MM.1S (cell line): ENCODE measurements around the gene TBC1D8.

Source experiments
- EZH2 ChIP-seq: fragments of 300-600 bp; sonication (generic); optimal IDR thresholded peaks from 2 replicates; pipeline ENCODE3; 2017; ENCODE audit warnings: low read depth, mild to moderate bottlenecking, antibody characterized with exemption, low read length, mixed read lengths
- TF ChIP-seq, protein P1 (sequence below): fragments of 300-600 bp; sonication (generic); IDR thresholded peaks from 2 replicates; pipeline ENCODE4 v1.5.1; 2016; ENCODE audit warnings: antibody characterized with exemption, low read length, mixed read lengths

GRCh38 chr2:101053117-101053516 lies 98.1 kb downstream of the TBC1D8 start:
- TF ChIP-seq, protein P1, sequence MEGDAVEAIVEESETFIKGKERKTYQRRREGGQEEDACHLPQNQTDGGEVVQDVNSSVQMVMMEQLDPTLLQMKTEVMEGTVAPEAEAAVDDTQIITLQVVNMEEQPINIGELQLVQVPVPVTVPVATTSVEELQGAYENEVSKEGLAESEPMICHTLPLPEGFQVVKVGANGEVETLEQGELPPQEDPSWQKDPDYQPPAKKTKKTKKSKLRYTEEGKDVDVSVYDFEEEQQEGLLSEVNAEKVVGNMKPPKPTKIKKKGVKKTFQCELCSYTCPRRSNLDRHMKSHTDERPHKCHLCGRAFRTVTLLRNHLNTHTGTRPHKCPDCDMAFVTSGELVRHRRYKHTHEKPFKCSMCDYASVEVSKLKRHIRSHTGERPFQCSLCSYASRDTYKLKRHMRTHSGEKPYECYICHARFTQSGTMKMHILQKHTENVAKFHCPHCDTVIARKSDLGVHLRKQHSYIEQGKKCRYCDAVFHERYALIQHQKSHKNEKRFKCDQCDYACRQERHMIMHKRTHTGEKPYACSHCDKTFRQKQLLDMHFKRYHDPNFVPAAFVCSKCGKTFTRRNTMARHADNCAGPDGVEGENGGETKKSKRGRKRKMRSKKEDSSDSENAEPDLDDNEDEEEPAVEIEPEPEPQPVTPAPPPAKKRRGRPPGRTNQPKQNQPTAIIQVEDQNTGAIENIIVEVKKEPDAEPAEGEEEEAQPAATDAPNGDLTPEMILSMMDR, result no peak
- TF ChIP-seq EZH2, result no peak
